ENCODE measurements around the gene EDEM1.
"Not testable (repeated sequence)": the region's sequence is repeated elsewhere in the genome, so short reads cannot be mapped to it uniquely, and the experiment has no call there.

EDEM1 gene

DNA sequence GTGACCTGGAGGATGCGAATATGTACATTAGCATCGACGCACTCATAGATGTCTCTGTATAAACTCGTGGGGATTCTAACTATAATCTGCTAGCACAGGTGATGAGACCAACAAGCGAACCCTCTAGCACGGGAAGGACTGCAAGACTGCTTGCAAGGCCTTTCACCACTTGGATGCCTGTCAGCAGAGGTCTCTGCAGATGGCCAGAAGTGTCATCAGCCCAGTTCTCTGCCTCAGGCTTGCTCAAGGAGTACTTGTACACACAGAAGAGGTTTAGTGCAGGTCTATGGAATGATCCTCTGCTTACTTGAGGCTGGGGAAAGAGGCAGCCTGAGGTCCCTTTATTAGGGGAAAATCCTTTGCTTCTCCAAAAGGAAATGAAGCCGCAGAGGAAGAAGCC lies 48.1 kb downstream of the EDEM1 start:
- TF ChIP-seq, protein P1, sequence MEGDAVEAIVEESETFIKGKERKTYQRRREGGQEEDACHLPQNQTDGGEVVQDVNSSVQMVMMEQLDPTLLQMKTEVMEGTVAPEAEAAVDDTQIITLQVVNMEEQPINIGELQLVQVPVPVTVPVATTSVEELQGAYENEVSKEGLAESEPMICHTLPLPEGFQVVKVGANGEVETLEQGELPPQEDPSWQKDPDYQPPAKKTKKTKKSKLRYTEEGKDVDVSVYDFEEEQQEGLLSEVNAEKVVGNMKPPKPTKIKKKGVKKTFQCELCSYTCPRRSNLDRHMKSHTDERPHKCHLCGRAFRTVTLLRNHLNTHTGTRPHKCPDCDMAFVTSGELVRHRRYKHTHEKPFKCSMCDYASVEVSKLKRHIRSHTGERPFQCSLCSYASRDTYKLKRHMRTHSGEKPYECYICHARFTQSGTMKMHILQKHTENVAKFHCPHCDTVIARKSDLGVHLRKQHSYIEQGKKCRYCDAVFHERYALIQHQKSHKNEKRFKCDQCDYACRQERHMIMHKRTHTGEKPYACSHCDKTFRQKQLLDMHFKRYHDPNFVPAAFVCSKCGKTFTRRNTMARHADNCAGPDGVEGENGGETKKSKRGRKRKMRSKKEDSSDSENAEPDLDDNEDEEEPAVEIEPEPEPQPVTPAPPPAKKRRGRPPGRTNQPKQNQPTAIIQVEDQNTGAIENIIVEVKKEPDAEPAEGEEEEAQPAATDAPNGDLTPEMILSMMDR (conservative IDR thresholded peaks at IDR 0.05), result no peak
- no peak for TF ChIP-seq ZFX (IDR thresholded peaks at IDR 0.05)
- peak overlapping the region; percentile 13; the same call in 1 of the 2 replicates for H3K27ac ChIP-seq

GRCh38 chr3:5238545-5238944 lies 51.0 kb downstream of the EDEM1 start:
- no peak overlapping the region for H3K27ac ChIP-seq
- TF ChIP-seq, protein P1 (conservative IDR thresholded peaks at IDR 0.05), result no peak
- no peak for TF ChIP-seq ZFX (IDR thresholded peaks at IDR 0.05)

DNA sequence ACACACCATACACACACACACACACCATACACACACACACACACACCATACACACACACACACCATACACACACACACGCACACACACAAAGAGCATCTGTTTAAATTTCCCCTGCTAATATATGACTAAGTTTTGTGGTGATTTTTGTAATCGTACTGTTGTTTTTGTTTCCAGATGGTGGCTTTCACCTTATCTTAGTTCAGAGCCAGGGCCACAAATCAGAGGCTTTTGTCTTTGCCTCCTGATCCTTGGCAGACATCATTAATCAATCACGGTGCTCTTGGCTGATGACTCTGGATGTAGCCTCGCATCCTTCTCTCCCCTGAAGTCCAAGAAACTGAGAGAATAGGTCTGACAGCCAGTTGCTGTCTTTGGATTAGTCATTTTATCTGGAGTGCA lies 52.1 kb downstream of the EDEM1 start:
- no peak overlapping the region for H3K27ac ChIP-seq
- TF ChIP-seq, protein P1 (conservative IDR thresholded peaks at IDR 0.05), result no peak

DNA sequence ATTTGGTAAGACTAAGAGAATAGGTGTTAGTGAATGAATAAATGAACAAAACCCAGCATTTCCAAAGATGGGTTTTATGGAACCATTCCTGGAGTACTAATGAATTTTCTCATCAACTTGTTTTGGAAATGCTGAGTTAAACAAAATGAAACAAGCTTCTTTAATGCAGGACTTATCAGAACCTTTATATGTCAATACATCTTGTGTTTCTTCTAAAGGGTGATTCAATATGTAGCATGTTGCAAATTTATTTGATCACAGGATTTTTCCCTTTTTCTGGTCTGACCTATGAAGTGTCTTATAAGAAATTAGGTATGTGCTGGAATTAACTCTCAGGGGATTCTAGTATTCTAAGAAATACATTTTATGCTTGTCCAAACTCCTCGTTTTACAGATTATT lies 53.2 kb downstream of the EDEM1 start:
- no peak overlapping the region for H3K27ac ChIP-seq
- TF ChIP-seq, protein P1 (conservative IDR thresholded peaks at IDR 0.05), result no peak
- no peak for TF ChIP-seq ZFX (IDR thresholded peaks at IDR 0.05)

DNA sequence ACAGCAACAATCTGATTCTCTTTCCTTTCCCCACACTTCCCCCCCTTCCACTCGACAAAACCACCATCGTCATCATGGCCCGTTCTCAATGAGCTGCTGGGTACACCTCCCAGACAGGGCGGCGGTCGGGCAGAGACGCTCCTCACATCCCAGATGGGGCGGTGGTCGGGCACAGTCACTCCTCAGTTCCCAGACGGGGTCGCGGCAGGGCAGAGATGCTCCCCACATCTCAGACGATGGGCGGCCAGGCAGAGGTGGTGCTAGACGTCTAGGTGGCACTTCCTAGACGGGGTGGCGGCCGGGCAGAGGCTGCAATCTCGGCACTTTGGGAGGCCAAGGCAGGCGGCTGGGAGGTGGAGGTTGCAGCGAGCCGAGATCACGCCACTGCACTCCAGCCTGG lies 55.3 kb downstream of the EDEM1 start:
- not testable (repeated sequence) for H3K27ac ChIP-seq

DNA sequence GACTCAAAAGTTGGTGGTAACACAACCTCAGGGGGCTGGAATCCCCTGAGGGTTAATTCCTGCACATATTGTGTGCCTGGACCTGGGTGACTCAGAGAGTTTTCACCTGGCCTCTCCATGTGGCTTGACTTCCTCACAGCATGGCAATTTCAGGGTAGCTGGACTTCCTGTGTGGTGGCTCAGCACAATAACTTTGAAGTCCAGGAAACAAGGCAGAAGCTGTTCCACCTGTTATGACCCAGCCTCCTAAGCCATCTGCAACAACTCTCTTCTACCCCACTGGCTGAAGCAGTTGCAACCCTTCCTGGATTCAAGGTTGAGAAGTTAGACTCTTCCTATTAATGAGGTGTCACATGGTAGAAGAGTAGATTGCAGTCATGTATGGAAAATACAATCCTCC lies 58.4 kb downstream of the EDEM1 start:
- TF ChIP-seq, protein P1 (conservative IDR thresholded peaks at IDR 0.05), result no peak
- no peak for TF ChIP-seq ZFX (IDR thresholded peaks at IDR 0.05)
- no peak overlapping the region for H3K27ac ChIP-seq

- H3K27ac ChIP-seq, result no peak overlapping the region
- TF ChIP-seq ZFX (IDR thresholded peaks at IDR 0.05), result no peak
- TF ChIP-seq, protein P1 (conservative IDR thresholded peaks at IDR 0.05), result no peak
Measured at GRCh38 chr3:5248822-5249221, 61.3 kb downstream of the EDEM1 start.

DNA sequence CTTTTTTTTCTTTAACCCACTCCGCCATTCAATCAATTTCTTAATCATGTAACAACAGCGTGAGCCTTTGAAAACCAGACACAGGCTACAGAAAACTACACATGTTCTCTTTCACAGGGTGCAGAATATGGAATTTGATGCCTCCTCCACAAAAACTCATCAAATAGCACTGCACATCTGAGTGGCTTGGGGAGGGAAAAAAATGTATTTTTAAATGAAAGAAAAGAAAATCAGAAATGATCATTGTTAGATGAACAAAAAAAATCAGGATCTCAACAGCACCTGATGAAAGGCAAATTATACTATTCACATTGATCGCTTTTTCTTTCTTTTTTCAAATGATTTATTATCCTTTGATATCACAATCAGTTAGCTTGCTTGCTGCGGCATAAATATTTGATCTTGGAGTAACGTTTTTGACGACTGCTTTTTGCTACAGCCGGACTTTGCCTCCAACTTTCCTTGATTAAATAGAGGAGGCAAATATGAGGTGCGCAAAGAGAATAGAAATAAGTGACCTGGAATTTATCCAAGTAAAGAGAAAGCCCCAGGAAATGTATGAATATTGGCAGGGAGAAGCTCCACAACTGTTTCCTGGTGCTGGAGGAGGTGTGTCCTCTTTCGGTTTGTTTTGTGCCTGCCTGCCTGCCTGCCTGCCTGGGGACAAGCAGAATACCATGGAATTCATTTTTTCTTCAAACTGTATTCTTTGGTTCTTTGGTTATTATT lies 63.1 kb downstream of the EDEM1 start:
- TF ChIP-seq ZFX (IDR thresholded peaks at IDR 0.05), result no peak
- TF ChIP-seq, protein P1 (conservative IDR thresholded peaks at IDR 0.05), result no peak
- H3K27ac ChIP-seq, result peak overlapping the region; percentile 27; the same call in 1 of the 2 replicates
